Body of pancreas (tissue), 4 donors: ENCODE results near the gene HSD17B10. TPM values are rescaled to one million over a fixed set of nuclear protein-coding genes. Genes with fewer than 3 reads are reported as not detected.
"Not testable (repeated sequence)": the region's sequence is repeated elsewhere in the genome, so short reads cannot be mapped to it uniquely, and the experiment has no call there.

Source experiments
- ATAC-seq: fragments of 150-250 bp; one replicate; pipeline ENCODE4 v1.9.1; 2016
- DNase-seq, 4 donors: peaks; one replicate each; pipeline ENCODE4 v3.0.0-alpha.2; 2019
- H3K27ac ChIP-seq, 4 donors: fragments of 200-600 bp; sonication (generic); 1 replicate in 3 of 4; 2 replicates in 1 of 4; pipeline versions ENCODE4 v1.5.1 to v1.6.1; 2016 to 2019; ENCODE audit warnings: mild to moderate bottlenecking in 1 of 4, mixed read lengths in 1 of 4, moderate library complexity in 1 of 4
- H3K27me3 ChIP-seq, 2 donors: fragments of 200-600 bp; sonication (generic); one replicate each; pipeline ENCODE4 v1.6.0; 2016; ENCODE audit warnings: mild to moderate bottlenecking in 1 of 2
- H3K36me3 ChIP-seq, 2 donors: fragments of 200-600 bp; sonication (generic); replicated peaks in 1 of 2; 2 replicates each; pipeline ENCODE4 v1.5.1; 2016; ENCODE audit warnings: low read depth in 2 of 2; ENCODE audit not compliant: insufficient read depth in 1 of 2
- H3K4me1 ChIP-seq: fragments of 200-600 bp; sonication (generic); one replicate; pipeline ENCODE4 v1.6.0; 2016
- H3K4me3 ChIP-seq, 2 donors: fragments of 200-600 bp; sonication (generic); 1 replicate in 1 of 2; 2 replicates in 1 of 2; pipeline ENCODE4 v1.5.1; 2016 to 2019
- H3K9me3 ChIP-seq, 3 donors: fragments of 200-600 bp; sonication (generic); 1 replicate in 2 of 3; 2 replicates in 1 of 3; pipeline ENCODE4 v1.5.1; 2016
- POLR2A ChIP-seq, 3 donors: fragments of 450-650 bp; IDR thresholded peaks; one replicate each; pipeline ENCODE4 v1.6.1; 2016; ENCODE audit warnings: antibody characterized with exemption in 3 of 3, mild to moderate bottlenecking in 2 of 3
- WGBS, 2 donors: methylation state at CpG; one replicate each; pipeline ENCODE4 v1.1.5; 2017; 5-methylcytosine and 5-hydroxymethylcytosine counted together
- intact Hi-C: fragments of 100-400 bp; cut with DNase I; formaldehyde crosslinking; loops from one replicate; pipeline ENCODE4 v1.15.1; 2023
- total RNA-seq, 2 donors: library from RNA; depleted of rRNA; stranded (reverse); fragments of >200 nt; gene quantifications; one replicate each; pipeline ENCODE4 v1.1.0, GENCODE V29; 2016
- TF ChIP-seq, protein P1 (sequence below), 7 experiments: fragments of 450-650 bp in 4 of 7; fragments of 200-600 bp in 3 of 7; sonication (generic) in 3 of 7; IDR thresholded peaks; one replicate each; pipeline ENCODE4 v1.5.1; 2016 to 2019; ENCODE audit warnings: antibody characterized with exemption in 7 of 7

The HSD17B10 gene
- total RNA-seq, 2 donors from 2014 or later: 40.5 to 50.1 TPM

DNA sequence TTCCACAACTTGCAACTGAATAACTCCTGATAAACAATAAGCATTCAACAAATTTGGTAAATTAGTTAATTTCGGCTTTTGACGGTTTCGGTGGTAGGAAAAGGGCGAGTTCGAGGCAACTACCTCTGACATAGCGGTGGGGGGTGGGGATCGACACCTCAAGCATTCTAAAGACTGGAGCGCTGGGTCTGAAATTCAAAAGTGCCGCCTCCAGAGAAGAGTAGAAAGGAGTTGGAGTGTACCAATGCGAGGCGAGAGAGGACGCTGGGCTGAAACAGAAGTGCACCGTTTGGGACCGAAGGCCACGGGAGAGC, 12.4 kb downstream of the HSD17B10 start:
- Histone ChIP-seq H3K27me3 (no peaks in the 10 kb centered on the region), H3K4me1 (peaks cover 12% of the 10 kb centered on the region), H3K4me3 (peak overlapping the region; percentile 34 to 73), H3K27ac (peak overlapping the region; percentile 83 to 93 (median 86)), H3K36me3 (no peaks in the 10 kb centered on the region), H3K9me3 (no peaks in the 10 kb centered on the region)
- intact Hi-C loops: no loop called here
- DNase-seq (no peak), ATAC-seq (peak; percentile 10)
- TF ChIP-seq POLR2A (IDR thresholded peaks at IDR 0.05): no peak
- WGBS, 2 donors: 1% methylated on average over 12 to 13 of the region's 15 CpGs

DNA sequence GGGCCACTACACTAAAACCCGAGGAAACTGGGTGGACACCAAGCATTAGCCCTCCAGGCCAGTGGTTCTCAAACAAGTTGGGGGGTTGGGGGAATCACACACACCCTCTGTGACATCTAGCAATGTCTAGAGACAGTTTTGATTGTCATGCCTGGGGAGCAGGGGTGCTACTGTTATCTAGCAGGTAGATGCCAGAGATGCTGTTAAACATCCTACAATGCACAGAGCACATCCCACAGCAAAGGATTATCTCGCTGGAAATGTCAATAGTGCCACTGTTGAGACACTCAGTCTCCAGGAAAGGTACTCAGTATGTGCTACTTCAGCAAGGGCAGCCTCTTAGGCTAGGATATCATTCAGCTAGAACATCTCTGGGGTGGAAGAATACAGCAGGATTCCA, 13.0 kb downstream of the HSD17B10 start:
- 0 to 17% methylated on average over 1 to 2 of the region's 2 CpGs for WGBS, 2 donors
- ATAC-seq: no peak

DNA sequence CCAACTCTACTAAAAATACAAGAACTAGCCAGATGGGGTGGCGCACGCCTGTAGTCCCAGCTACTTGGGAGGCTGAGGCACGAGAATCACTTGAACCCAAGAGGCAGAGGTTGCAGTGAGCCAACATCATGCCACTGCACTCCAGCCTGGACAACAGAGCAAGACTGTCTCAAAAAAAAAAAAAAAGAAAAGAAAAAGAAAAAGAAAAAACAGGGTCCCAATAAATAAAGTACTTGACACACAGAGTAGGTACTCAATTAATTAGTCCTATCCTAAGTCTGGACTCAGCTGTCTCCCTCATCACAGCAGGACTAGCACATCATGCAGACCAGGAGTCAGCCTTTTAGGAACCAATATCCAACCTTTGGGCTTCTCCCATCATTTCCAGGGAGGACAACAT, 13.8 kb downstream of the HSD17B10 start:
- peaks cover 12% of the 10 kb centered on the region for H3K4me1 ChIP-seq
- H3K4me3 ChIP-seq, intact Hi-C loops, H3K27ac ChIP-seq, ATAC-seq, H3K36me3 ChIP-seq, DNase-seq, H3K9me3 ChIP-seq, H3K27me3 ChIP-seq: not testable (repeated sequence)
- WGBS, 2 donors: 87 to 100% methylated on average over 2 to 3 of the region's 3 CpGs

More for the DNA sequence above, 13.0 kb downstream of the HSD17B10 start:
- Histone ChIP-seq H3K27me3 (no peaks in the 10 kb centered on the region), H3K9me3 (no peaks in the 10 kb centered on the region), H3K4me3 (no peak overlapping the region), H3K27ac (no peak overlapping the region), H3K4me1 (peaks cover 12% of the 10 kb centered on the region), H3K36me3 (no peaks in the 10 kb centered on the region)
- intact Hi-C loops: no loop called here
- no peak for TF ChIP-seq POLR2A (IDR thresholded peaks at IDR 0.05)
- TF ChIP-seq, protein P1, sequence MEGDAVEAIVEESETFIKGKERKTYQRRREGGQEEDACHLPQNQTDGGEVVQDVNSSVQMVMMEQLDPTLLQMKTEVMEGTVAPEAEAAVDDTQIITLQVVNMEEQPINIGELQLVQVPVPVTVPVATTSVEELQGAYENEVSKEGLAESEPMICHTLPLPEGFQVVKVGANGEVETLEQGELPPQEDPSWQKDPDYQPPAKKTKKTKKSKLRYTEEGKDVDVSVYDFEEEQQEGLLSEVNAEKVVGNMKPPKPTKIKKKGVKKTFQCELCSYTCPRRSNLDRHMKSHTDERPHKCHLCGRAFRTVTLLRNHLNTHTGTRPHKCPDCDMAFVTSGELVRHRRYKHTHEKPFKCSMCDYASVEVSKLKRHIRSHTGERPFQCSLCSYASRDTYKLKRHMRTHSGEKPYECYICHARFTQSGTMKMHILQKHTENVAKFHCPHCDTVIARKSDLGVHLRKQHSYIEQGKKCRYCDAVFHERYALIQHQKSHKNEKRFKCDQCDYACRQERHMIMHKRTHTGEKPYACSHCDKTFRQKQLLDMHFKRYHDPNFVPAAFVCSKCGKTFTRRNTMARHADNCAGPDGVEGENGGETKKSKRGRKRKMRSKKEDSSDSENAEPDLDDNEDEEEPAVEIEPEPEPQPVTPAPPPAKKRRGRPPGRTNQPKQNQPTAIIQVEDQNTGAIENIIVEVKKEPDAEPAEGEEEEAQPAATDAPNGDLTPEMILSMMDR (IDR thresholded peaks at IDR 0.05): no peak
- no peak for DNase-seq

DNA sequence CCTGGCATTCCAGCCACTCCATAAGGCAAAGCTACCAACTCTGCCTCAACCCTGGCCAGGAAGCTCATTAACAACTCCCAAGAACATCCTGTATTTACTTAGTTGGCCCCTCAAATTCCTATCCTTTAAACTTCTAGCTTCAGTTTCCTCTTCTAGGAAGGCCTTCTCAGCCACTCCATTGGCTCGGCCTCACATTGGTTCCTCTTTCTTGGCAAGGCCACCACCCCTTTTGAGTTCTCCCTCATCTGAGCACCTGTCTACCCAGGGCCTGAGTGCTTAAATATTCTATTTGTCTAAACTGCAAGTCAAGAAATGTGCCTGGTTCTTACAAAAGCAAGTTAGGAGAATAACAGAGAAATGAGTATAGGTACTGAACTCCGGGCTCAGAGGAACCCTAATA, 21.7 kb downstream of the HSD17B10 start:
- 83 to 94% methylated on average over 2 of the region's 2 CpGs for WGBS, 2 donors
- Histone ChIP-seq H3K4me1 (no peaks in the 10 kb centered on the region), H3K27ac (no peak overlapping the region), H3K4me3 (no peak overlapping the region), H3K9me3 (no peaks in the 10 kb centered on the region), H3K27me3 (no peaks in the 10 kb centered on the region), H3K36me3 (peaks cover 0 to 5% of the 10 kb centered on the region in 2 donors)
- no peak for TF ChIP-seq POLR2A (IDR thresholded peaks at IDR 0.05)
- TF ChIP-seq, protein P1 (IDR thresholded peaks at IDR 0.05): no peak
- intact Hi-C loops: no loop called here
- DNase-seq (no peak), ATAC-seq (no peak)

DNA sequence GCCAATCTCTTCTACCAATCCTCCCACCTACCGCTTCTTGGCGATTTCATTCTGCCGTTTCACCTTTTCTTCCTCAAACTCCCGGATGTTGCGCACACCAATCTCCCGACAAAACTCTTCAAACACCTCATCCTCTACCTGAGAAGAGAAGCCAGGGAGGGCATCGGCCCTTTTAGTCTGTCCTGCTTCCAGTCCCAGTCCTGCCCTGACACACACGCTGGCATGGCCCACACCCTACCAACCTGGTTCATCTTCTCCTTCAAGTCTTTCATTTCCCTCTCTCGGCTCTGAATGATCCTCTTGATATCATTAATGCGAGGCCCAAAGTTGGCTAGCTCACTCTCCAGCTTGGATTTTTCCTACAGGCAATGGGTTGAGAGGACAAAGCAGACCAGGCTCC, 30.6 kb downstream of the HSD17B10 start:
- Histone ChIP-seq H3K4me1 (no peaks in the 10 kb centered on the region), H3K27me3 (no peaks in the 10 kb centered on the region), H3K36me3 (peaks cover 0 to 13% of the 10 kb centered on the region in 2 donors), H3K4me3 (no peak overlapping the region), H3K27ac (no peak overlapping the region), H3K9me3 (no peaks in the 10 kb centered on the region)
- DNase-seq (no peak), ATAC-seq (no peak)
- WGBS, 2 donors: 92% methylated on average over 6 to 10 of the region's 10 CpGs
- TF ChIP-seq, protein P1 (IDR thresholded peaks at IDR 0.05): no peak
- no peak for TF ChIP-seq POLR2A (IDR thresholded peaks at IDR 0.05)
- intact Hi-C loops: no loop called here

DNA sequence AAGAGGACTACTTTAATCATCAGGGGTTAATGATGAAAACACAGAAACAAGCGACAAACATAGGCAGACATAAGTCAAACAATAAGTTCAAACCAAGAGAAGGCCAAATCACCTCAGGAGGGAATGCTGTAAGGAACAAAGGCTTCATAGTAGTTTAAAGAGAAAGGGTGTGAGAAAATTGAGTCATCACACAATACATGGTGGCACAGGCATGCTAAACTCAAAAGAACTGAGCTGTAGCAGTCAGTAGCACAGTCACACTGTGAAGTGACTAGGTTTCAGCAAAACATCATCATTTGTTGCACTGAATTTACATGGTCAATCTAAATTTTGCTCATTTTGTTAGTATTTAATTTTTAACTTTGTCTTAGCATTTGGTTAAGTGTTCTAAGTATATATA, 36.0 kb downstream of the HSD17B10 start:
- DNase-seq: no peak
- intact Hi-C loops: no loop called here
- Histone ChIP-seq H3K27me3 (no peaks in the 10 kb centered on the region), H3K27ac (no peak overlapping the region), H3K36me3 (no peaks in the 10 kb centered on the region), H3K4me3 (no peak overlapping the region), H3K9me3 (no peaks in the 10 kb centered on the region), H3K4me1 (no peaks in the 10 kb centered on the region)
- no peak for ATAC-seq
- TF ChIP-seq, protein P1 (IDR thresholded peaks at IDR 0.05): no peak
- TF ChIP-seq POLR2A (IDR thresholded peaks at IDR 0.05): no peak
- 88 to 100% methylated on average over 1 of the region's 1 CpG for WGBS, 2 donors
